Skin epidermis (tissue), 12 donors: ENCODE data around the gene DENND1A.

Experiments
- H3K27ac ChIP-seq, 21 experiments: fragments of 200-600 bp; sonication (generic) in 11 of 21; one replicate each; pipeline ENCODE4 v1.5.0; 2020; ENCODE audit warnings: mild to moderate bottlenecking in 3 of 21, inconsistent platforms in 2 of 21, moderate library complexity in 2 of 21
- H3K4me3 ChIP-seq, 7 experiments: fragments of 200-600 bp; sonication (generic) in 2 of 7; one replicate each; pipeline ENCODE4 v1.5.0; 2020; ENCODE audit warnings: inconsistent platforms in 2 of 7, mild to moderate bottlenecking in 2 of 7, moderate library complexity in 1 of 7

Gene DENND1A

DNA sequence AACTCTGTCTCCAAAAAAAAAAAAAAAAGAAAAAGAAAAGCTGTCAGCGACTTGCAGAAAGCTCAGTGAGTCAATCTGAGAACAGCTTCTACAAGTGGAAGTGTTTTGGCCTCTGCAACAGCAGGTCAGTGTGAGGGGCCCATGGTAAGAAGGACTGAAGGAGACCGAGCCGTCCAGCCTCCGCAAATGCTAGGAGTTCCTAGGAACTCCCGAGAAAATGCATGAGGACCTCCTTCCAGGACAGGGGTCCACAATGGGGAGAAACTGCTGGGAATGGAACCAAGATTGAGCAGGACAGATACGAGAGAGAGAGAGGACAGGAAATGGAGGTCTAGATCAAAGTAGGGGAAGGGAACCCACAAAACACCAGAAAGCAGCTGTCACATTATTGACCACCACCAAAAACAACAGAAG lies 393.5 kb downstream of the DENND1A start:
- H3K4me3 ChIP-seq, result no peak overlapping the region
- H3K27ac ChIP-seq, result no peak overlapping the region

DNA sequence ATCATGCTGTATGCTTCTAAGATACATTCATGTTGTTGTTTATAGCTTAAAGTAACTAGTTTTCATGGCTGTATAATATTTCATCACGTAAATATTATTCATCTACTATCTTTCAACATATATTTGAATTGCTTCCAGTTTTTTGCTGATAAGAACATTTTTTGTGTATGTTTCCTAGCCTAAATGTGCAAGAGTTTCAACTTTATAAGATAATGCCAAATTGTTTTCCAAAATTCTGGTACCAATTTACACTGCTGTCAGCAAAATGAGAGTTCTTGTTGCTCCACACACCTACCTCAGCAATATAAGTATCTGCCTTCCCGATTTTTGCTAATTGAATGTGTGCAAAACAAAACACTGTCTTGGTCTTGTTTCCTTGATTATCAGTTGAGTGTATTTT lies 395.6 kb downstream of the DENND1A start:
- no peak overlapping the region for H3K4me3 ChIP-seq

DNA sequence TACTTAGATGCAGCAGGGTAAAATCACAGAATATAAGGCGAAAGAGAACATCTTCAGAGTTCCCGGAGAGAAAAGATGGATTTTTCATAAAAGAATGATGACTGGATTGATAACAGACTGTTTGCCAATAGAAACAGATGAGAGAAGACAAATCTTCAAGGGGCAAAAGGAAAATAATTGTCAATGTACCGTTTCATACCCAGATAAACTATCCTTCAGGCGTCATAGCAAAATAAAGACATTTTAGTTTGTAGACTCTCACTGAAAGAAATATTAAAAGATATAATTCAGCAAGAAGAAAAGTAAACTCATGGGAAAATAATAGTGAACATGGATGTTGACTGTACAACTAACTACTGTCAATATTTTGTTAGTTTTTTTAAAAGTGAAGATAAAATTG lies 399.7 kb downstream of the DENND1A start:
- no peak overlapping the region for H3K4me3 ChIP-seq
- H3K27ac ChIP-seq, result no peak overlapping the region

More for the DNA sequence above, 395.6 kb downstream of the DENND1A start:
- H3K27ac ChIP-seq, result no peak overlapping the region

DNA sequence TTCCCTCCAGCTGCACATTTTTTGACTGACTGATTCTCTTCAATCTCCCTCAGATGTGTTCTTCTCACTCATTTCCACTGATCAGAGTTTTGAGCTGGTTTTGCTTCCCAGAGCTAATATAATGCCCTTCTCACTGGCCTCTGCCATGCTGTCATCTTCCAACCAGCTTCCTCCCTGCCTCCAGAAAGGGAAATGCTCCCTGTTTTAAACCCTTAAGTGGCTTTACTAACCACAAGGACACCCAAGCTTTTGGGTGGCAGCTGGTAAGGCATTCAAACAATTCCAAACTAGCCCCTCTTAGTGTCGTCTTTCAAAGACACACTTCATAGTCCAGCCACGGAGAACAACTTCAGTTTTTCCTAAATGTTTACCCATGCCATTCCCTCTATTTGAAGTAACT lies 401.4 kb downstream of the DENND1A start:
- no peak overlapping the region for H3K4me3 ChIP-seq

DNA sequence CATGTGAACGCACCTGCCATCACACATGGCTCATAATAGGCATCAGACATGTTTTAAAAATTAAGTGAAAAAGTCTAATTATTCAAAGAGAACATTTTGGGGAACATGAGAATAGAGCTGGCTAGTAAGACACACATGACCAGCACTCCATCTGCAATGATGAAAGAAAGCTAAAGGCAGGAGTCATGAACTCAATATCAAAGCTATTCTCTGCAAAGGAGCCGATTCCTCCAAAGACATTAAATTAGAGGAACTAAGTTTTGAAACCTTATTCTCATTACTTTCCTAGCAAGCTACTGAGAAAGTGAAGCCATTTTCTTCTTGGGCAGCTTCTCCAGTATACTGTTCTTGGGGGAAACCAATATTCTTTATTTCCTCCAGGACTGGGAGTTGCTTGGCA lies 401.9 kb downstream of the DENND1A start:
- H3K27ac ChIP-seq, result no peak overlapping the region
- no peak overlapping the region for H3K4me3 ChIP-seq

More for the DNA sequence above, 401.4 kb downstream of the DENND1A start:
- no peak overlapping the region for H3K27ac ChIP-seq

DNA sequence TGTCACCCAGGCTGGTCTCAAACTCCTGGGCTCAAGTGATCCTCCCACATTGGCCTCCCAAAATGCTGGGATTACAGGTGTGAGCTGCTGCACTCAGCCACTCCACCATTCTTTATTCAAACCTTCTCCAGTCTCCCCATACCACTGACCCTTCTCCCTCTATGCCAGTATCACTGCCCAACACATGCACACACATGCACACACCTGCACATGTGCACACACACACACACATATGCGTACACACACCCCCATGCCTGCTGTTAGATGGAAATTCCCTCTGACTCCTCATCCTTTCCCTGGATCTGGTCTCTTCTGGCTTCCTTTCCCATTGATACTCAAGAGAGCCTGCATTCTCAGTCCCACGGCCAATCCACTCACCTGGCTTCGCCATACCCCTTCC lies 404.0 kb downstream of the DENND1A start:
- Histone ChIP-seq H3K27ac (no peak overlapping the region), H3K4me3 (no peak overlapping the region)

DNA sequence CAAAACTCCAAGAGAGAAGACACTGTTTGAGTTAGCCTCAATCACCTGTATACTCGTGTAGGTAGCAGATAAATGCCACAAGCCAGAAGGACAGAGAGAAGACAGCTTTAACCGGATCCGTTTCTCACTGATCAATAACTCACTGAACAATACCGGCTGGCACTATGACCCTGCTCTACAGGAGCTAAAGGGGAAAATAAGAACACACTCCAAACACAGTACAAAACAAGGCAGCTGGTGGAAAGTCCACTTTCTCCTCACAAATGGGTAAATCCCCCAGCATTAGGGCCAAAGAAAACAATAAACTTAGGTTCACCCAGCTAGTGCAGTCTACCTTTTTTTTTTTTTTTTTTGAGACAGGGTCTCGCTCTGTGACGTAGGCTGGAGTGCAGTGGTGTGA lies 404.5 kb downstream of the DENND1A start:
- H3K4me3 ChIP-seq, result no peak overlapping the region
- no peak overlapping the region for H3K27ac ChIP-seq

DNA sequence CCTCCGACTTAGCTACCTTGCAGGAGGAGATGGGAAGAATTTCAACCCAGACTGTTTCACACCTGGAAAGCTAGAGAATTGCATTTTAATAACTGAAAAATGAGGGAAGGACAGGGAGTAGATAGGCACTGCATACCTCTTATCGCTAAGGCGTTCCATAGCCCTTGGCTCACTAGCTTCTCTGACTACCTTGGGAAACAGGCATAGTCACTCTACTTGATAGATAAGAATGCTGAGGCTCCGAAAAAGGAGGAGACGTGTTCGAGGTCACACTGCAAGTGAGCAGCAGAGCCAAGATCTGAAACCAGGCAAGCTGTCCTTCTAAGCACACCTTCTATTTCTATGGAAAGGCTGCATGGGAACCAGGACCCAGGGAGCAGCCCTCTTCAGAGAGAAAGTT lies 405.1 kb downstream of the DENND1A start:
- Histone ChIP-seq H3K27ac (no peak overlapping the region), H3K4me3 (no peak overlapping the region)

DNA sequence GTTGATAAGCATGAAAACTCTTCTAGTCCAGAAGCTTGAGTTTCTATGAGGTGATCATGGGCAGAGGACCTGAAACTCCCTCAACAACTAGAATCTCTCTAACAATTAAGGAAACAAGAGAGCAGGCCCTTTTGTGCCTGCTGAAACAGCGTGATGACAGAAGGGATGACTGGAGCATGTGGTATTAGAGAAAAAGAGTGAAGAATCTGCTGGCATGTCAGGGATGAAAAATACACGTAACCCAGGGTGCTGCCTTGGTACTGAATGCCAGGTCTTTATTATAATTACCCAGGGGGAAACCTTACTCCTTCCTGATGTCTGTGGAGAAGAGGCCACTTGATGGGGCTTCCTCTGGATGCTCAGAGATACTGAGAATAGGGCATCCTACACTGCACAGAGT lies 406.1 kb downstream of the DENND1A start:
- no peak overlapping the region for H3K4me3 ChIP-seq
- no peak overlapping the region for H3K27ac ChIP-seq

DNA sequence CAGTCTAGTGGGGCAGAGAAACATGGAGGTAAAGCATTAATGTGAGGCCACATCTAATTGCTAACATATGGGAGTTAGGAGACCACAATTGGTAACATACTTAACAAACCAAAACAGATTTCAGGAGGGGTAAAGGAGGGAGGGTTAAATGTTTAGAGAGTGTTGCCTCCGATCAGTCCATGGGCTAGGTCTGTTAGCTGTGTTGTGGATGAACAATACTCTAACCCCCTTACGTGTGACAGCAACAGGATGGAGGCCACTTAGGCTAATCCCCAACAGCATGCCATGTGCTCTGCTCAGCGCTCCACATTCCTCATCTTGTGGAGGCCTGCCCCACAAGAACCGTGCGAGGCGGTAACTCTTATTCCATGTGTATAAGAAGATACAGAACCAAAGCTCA lies 406.9 kb downstream of the DENND1A start:
- no peak overlapping the region for H3K4me3 ChIP-seq
- H3K27ac ChIP-seq, result no peak overlapping the region

DNA sequence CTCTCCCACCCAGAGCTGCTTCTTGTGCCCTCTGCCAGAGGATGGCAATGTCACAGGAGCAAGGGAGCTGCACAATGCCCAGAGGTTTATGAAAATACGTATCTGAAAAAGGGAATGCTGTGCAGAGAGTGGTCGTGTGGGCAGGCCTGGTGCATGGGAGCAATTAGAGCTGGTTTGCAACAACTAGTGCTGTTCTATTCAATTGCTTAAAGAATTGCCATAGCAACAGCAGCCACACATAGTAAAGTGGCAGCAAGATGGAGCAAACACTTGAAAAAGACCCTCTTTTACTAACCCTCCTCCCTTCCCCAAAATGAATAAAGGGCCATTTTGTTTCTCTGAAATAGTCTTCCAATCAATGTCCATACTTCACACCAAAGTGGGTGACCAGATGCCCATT lies 407.7 kb downstream of the DENND1A start:
- H3K4me3 ChIP-seq, result no peak overlapping the region
- H3K27ac ChIP-seq, result no peak overlapping the region

DNA sequence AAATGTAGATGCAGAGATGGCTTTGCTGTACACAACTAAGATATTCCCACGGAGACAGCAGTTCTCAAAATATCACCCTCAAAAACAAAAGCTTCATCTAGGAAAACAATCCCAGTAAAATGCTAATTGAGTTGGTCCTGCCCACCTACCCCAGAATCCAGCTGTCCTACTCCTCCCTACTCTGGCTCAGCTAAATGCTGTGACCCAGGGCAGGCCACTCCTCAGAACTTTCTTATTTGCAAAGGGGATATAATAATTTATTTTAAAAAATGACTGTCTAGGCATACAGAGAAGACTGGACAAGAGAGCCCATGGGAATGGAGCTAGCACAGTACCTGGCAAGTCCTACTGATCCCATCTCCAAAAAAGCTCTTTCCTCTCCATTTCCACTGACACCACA lies 411.6 kb downstream of the DENND1A start:
- Histone ChIP-seq H3K4me3 (no peak overlapping the region), H3K27ac (no peak overlapping the region)

DNA sequence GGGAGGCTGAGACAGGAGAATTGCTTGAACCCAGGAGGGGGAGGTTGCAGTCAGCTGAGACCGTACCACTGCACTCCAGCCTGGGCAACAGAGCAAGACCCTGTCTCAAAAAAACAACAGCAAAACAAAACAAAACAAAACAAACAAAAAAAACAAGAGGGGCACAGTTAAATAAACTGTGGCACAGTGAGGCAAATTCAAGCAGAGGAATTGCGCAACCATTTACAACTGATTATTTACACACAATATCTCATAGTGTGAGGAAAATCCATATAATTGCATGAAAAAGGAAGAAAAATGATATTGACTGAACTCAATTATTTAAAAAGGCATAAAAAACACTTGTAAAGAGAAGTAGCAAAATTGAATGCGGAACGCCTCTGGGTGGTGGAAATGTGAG lies 412.4 kb downstream of the DENND1A start:
- no peak overlapping the region for H3K4me3 ChIP-seq
- no peak overlapping the region for H3K27ac ChIP-seq

DNA sequence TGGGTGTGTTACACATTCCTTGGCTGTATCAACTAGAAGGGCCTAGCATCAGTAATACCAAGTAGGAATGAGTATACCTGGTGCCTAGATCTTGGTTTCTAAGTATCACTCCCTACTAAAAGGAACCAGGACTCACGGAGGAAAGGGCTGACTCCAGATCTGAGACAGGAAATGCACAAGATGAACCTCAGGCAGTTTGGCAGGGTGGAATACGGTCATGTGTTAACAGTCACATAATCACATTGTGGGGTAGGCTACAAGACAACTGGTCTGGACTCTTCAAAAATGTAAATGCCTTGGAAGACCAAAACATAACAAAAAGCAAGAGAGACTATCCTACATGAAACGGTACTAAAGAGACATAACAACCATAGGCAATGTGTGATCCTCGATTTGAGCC lies 415.2 kb downstream of the DENND1A start:
- Histone ChIP-seq H3K27ac (no peak overlapping the region), H3K4me3 (no peak overlapping the region)

DNA sequence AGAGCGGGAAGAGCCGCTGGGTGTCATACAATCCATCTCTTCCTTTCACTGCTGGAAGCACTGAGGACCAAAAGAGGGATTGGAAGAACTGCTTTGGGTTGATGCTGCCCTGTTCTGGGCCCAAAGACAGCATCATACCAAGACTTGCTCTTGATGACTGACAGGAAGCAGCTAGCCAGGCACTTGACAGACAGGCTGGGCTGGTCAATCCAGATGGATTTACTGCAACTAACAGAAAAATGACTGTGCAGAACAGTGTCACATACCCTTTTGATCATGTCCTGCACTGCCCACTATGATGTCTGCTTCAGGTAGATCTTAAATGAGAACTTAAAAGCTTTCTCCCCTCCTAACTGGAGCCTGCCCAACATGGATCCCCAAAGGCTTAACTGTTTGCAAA lies 416.4 kb downstream of the DENND1A start:
- Histone ChIP-seq H3K27ac (no peak overlapping the region), H3K4me3 (no peak overlapping the region)

DNA sequence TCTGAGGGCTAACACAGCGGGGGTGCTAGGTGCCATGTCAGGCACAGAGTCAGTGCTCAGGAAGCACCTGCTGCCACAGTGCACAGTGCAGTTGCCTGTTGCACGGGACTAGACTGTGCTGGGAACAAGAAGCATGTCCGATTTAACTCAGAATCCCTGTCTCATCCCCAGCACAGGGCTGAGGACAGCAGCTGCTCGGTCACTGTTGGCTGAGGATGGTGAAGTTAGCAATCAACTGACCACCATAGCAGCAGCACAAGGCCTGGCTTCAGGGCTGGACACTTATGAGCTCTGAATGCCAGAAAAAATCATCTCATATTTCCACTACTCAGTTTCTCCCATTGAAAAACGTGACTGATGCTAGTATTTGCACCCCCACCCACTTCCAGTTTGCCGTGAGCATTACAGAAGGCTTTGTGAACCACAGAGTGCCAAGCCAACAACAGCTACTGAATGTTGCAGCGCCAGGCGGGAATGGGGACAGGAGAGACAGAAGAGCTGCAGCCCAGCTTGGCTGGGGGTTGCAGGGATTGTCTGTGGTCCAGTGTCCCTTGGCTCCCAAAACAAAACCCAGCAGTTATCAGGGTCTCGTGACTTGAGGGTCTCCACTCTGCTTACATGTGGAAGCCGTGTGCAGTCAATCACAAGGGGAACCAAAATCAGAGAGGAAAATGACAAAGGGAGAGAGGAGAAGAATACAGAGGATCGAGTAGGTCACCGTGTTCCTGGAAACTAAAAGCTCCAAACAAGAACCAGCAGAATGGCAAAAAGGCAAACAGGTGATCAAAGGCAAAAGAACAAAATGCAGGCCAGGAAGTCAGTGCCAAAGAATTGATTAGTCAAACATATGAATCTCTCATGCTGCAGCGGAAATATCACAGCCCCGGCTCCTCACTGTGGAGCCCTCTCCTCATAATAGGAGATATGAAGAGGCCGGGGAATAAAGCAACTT lies 418.3 kb downstream of the DENND1A start:
- no peak overlapping the region for H3K4me3 ChIP-seq
- H3K27ac ChIP-seq, result no peak overlapping the region

DNA sequence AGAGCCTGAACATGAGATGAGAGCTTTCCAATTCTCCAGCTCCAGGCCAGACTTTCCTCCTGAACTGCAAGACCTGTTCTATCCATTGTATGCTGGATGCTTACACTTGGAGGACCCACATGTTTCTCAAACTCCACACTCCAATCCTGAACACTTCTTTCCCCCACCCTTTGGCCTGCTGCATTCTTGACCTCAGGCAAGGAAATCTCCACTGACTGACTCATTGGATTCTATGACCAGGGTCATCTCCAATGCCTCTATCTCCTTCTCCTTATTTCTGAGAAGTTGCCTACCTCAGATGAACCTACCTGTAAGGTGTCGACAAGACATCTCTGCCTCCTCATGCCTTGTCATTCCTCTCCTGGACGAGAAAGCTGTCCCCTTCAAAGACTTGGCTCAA lies 420.3 kb downstream of the DENND1A start:
- H3K4me3 ChIP-seq, result no peak overlapping the region
- no peak overlapping the region for H3K27ac ChIP-seq

DNA sequence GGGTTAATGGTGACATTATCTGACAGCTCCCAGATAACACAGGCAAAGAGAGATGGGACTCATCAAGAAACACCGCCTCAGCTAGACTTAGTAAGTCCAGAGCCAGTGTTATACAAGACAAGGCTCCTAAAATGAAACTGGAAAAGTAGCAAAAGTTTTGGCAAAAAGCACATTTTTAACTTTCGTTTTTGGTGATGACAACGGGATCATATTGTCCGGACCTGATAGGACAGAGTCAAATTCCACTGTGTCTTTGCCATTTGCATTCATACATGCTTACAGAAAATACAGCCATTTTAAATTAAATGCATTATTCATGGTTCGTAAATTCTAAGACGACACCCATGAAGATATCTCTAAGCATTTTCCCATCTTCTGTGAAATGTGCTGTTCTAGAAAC lies 421.9 kb downstream of the DENND1A start:
- H3K4me3 ChIP-seq, result no peak overlapping the region
- no peak overlapping the region for H3K27ac ChIP-seq

DNA sequence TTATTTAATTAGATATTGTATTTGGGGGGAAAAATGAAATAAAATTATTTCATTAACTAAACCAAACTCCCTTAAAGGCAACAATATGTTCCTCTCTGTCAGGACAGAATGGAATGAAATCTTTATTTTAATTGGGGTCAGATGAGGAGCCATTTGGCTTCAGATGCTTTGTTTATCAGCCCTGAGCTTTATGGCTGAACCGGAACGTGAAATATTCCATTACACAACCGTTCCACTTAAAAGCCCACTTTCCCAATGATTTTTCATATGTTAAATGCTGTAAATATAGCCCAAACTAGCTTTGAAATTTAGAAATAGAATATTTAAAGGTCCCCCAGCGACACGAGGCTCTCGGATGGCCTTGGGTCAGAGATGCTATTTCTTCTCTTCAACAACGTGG lies 424.4 kb downstream of the DENND1A start:
- Histone ChIP-seq H3K27ac (no peak overlapping the region), H3K4me3 (no peak overlapping the region)

DNA sequence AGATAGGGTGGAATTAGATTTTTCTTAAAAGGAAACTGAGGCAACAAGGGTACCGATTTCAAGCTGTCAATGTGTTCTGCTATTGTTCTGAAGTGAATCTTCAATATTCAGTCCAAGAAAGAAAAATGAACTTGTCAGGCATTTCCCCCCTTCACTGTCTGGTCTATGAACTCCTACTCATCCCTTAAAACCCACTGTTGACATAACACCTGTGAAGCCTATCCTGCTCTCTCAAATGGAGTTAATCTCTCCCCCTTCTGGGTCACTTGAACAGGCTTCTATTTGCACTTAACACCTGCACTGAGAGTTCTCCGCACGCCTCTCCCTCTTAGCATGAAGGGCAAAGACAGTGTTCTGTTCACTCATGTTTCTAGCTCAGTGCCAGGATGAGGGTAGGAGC lies 429.6 kb downstream of the DENND1A start:
- Histone ChIP-seq H3K27ac (no peak overlapping the region), H3K4me3 (no peak overlapping the region)

DNA sequence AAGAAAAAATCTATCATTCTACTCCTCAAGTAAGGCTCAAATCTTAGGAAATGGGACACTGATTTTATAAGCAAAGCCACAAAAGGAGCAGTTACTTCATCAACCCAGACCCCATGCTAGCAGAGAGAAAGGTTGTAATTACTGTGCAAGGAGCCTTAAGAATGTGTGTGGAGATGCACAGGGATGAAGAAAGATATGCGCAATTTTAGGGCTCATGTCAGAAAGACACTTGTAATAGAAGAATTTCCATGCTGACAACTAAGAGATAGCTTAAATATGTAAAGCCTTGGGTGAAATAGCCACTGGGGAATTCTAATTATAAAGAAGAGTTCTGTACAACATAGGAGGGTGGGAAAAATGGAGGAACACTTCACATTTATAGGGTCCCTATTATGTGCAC lies 432.1 kb downstream of the DENND1A start:
- no peak overlapping the region for H3K27ac ChIP-seq
- no peak overlapping the region for H3K4me3 ChIP-seq

DNA sequence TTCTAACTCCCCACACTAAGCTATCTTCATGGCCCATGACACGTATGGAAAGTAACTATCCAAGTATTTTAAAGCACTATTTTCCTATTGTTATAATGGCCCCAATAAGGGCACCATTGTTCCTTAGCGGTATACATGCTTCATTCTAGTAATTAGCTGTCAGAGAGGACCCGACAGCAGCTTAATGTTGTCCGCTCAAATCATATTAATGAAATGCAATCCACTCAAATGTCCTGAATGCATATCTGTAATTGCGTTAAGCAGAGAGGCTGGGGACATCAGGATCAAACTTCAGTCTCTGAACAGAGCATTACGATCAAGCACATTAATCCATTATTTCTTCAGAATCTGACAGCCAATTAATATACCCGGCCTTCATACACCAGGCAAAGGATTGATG lies 434.2 kb downstream of the DENND1A start:
- Histone ChIP-seq H3K4me3 (no peak overlapping the region), H3K27ac (no peak overlapping the region)
